ENCODE measurements around the gene PALMD. TPM values are rescaled to one million over a fixed set of nuclear protein-coding genes. Genes with fewer than 3 reads are reported as not detected.

The PALMD gene
- total RNA-seq, 1 experiment from 2014 or later = 0.05 TPM

DNA sequence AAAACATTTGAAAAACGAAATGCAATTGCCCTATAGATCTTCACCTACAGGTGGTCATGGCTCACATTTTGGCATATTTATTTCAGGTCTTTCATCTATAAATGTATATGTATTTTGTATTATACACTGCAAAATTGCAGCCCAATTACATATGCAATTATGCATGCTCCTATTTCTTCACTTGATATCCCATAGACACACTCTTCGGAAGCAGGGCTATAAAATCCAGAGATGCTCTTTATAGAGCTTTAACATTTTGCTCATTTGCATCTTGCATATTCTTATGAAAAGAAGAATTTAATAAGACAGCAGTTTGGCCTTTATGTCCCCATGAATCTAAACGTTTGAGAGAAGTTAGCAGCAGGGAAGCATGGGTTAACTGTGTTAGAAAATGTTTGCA, 44.7 kb upstream of the PALMD start:
- ChIA-PET POLR2A (no interaction called here), CTCF (no interaction called here)
- BruUV-seq (replicated peaks) = no TSS peak
- no peak for DNase-seq (ENCODE audit: low read depth, low spot score)
- TF ChIP-seq SIN3A (IDR thresholded peaks at IDR 0.05; ENCODE audit: borderline replicate concordance, insufficient read depth, low read depth, low read length) (no peak), TCF7L2 (IDR thresholded peaks at IDR 0.05; ENCODE audit: low read depth, low read length) (no peak), POLR2AphosphoS5 (IDR thresholded peaks at IDR 0.05; ENCODE audit: low read depth, low read length) (no peak)
- TF ChIP-seq, protein P1, sequence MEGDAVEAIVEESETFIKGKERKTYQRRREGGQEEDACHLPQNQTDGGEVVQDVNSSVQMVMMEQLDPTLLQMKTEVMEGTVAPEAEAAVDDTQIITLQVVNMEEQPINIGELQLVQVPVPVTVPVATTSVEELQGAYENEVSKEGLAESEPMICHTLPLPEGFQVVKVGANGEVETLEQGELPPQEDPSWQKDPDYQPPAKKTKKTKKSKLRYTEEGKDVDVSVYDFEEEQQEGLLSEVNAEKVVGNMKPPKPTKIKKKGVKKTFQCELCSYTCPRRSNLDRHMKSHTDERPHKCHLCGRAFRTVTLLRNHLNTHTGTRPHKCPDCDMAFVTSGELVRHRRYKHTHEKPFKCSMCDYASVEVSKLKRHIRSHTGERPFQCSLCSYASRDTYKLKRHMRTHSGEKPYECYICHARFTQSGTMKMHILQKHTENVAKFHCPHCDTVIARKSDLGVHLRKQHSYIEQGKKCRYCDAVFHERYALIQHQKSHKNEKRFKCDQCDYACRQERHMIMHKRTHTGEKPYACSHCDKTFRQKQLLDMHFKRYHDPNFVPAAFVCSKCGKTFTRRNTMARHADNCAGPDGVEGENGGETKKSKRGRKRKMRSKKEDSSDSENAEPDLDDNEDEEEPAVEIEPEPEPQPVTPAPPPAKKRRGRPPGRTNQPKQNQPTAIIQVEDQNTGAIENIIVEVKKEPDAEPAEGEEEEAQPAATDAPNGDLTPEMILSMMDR (IDR thresholded peaks at IDR 0.05) = no peak
- TF ChIP-seq, protein P2, sequence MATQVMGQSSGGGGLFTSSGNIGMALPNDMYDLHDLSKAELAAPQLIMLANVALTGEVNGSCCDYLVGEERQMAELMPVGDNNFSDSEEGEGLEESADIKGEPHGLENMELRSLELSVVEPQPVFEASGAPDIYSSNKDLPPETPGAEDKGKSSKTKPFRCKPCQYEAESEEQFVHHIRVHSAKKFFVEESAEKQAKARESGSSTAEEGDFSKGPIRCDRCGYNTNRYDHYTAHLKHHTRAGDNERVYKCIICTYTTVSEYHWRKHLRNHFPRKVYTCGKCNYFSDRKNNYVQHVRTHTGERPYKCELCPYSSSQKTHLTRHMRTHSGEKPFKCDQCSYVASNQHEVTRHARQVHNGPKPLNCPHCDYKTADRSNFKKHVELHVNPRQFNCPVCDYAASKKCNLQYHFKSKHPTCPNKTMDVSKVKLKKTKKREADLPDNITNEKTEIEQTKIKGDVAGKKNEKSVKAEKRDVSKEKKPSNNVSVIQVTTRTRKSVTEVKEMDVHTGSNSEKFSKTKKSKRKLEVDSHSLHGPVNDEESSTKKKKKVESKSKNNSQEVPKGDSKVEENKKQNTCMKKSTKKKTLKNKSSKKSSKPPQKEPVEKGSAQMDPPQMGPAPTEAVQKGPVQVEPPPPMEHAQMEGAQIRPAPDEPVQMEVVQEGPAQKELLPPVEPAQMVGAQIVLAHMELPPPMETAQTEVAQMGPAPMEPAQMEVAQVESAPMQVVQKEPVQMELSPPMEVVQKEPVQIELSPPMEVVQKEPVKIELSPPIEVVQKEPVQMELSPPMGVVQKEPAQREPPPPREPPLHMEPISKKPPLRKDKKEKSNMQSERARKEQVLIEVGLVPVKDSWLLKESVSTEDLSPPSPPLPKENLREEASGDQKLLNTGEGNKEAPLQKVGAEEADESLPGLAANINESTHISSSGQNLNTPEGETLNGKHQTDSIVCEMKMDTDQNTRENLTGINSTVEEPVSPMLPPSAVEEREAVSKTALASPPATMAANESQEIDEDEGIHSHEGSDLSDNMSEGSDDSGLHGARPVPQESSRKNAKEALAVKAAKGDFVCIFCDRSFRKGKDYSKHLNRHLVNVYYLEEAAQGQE (IDR thresholded peaks at IDR 0.05; ENCODE audit: insufficient read depth in 1 of 2, low read depth in 2 of 2, low read length in 1 of 2) = no peak
- Histone ChIP-seq H3K36me3 (ENCODE audit: control insufficient read depth, insufficient read depth, low read length) (no peaks in the 10 kb centered on the region), H3K27me3 (ENCODE audit: control insufficient read depth, insufficient read depth, low read length) (no peaks in the 10 kb centered on the region), H3K4me1 (ENCODE audit: control insufficient read depth, insufficient read depth, low read length) (no peaks in the 10 kb centered on the region), H3K27ac (ENCODE audit: low read length) (no peak overlapping the region), H3K9me3 (ENCODE audit: control insufficient read depth, insufficient read depth, low read depth, low read length) (no peaks in the 10 kb centered on the region), H3K4me3 (ENCODE audit: low read depth in 2 of 2, low read length in 2 of 2) (no peak overlapping the region)
- in situ Hi-C loops (cut with HindIII; ENCODE audit: low pct_unique_long_range_greater_than_20kb, low sequenced_read_pairs) (no loop called here), intact Hi-C loops (cut with micrococcal nuclease; ENCODE audit: unreplicated experiment) (no loop called here)
- ATAC-seq = no peak

DNA sequence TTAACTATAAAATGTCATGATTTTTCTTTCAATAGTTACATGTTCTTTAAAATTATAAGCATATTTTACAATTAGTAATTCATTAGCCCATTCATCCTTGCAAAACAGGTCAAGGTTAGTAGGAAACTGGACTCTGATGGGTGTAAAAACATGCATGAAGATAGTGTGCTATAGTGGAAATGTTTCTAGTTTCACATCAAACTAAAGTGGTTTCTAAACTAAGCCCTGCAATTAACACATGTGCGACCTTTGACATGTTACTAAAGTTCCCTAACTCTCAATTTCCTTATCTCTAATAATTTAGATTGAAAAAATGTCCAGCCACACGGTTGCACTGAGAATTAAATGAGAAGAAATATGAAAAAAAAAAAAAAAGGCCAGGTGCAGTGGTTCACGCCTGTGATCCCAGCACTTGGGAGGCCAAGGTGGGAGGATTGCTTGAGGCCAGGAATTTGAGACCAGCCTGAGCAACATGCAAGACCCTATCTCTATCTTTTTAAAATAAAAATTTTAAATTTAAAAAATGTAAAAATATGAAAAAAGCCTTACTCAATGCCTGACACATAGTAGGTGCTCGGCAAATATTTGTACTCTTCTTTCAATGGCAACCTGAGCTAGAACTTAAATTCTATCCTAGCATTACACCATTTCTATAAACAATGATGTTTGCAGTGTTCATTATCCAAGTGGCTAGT, 44.1 kb upstream of the PALMD start:
- CTCF ChIA-PET = no interaction called here
- intact Hi-C loops (cut with micrococcal nuclease; ENCODE audit: unreplicated experiment) (no loop called here), in situ Hi-C loops (cut with HindIII; ENCODE audit: low pct_unique_long_range_greater_than_20kb, low sequenced_read_pairs) (no loop called here)
- DNase-seq (ENCODE audit: low read depth, low spot score) = no peak
- BruUV-seq (replicated peaks) = no TSS peak
- H3K4me3 ChIP-seq (ENCODE audit: low read depth in 2 of 2, low read length in 2 of 2) = no peak overlapping the region
- no peak overlapping the region for H3K27ac ChIP-seq (ENCODE audit: low read length)
- H3K9me3 ChIP-seq (ENCODE audit: control insufficient read depth, insufficient read depth, low read depth, low read length) = no peaks in the 10 kb centered on the region
- TF ChIP-seq SIN3A (IDR thresholded peaks at IDR 0.05; ENCODE audit: borderline replicate concordance, insufficient read depth, low read depth, low read length) (no peak), TCF7L2 (IDR thresholded peaks at IDR 0.05; ENCODE audit: low read depth, low read length) (no peak), POLR2AphosphoS5 (IDR thresholded peaks at IDR 0.05; ENCODE audit: low read depth, low read length) (no peak)
- TF ChIP-seq, protein P1 (IDR thresholded peaks at IDR 0.05) = no peak
- TF ChIP-seq, protein P2 (IDR thresholded peaks at IDR 0.05; ENCODE audit: insufficient read depth in 1 of 2, low read depth in 2 of 2, low read length in 1 of 2) = no peak
- H3K4me1 ChIP-seq (ENCODE audit: control insufficient read depth, insufficient read depth, low read length) = no peaks in the 10 kb centered on the region
- no peaks in the 10 kb centered on the region for H3K27me3 ChIP-seq (ENCODE audit: control insufficient read depth, insufficient read depth, low read length)
- ATAC-seq = no peak
- POLR2A ChIA-PET = no interaction called here
- H3K36me3 ChIP-seq (ENCODE audit: control insufficient read depth, insufficient read depth, low read length) = no peaks in the 10 kb centered on the region

All from Panc1 (cell line).